HG02981 (cell line): ENCODE measurements around the gene STX18.
"Not testable (repeated sequence)": the region's sequence is repeated elsewhere in the genome, so short reads cannot be mapped to it uniquely, and the experiment has no call there.

Source experiments
- ATAC-seq: cut with Tn5 transposase; IDR thresholded peaks from one replicate; pipeline ENCODE4 v1.9.1; 2021; ENCODE audit warnings: mild to moderate bottlenecking, moderate library complexity; ENCODE audit not compliant: unreplicated experiment

Gene STX18

GRCh38 chr4:4422856-4423499 lies 118.9 kb downstream of the STX18 start:
- ATAC-seq: no peak

DNA sequence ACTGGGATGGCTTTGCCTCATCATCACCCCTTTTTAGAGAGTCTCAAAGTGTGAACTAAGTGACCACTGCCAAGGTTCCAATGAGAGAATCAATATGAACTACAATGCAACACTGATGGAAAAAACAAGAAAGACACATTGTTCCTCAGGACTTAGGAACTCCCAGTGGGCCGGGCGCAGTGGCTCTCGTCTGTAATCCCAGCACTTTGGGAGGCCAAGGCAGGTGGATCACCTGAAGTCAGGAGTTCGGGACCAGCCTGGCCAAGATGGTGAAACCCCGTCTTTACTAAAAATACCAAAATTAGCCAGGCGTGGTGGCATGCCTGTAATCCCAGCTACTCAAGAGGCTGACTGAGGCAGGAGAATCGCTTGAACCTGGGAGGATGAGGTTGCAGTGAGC lies 119.7 kb downstream of the STX18 start:
- ATAC-seq: not testable (repeated sequence)

- no peak for ATAC-seq
Measured at GRCh38 chr4:4421356-4421755, 120.5 kb downstream of the STX18 start.

- ATAC-seq: no peak
Measured at GRCh38 chr4:4420421-4420820, 121.4 kb downstream of the STX18 start.

GRCh38 chr4:4419896-4420295 lies 122.0 kb downstream of the STX18 start:
- ATAC-seq: no peak

DNA sequence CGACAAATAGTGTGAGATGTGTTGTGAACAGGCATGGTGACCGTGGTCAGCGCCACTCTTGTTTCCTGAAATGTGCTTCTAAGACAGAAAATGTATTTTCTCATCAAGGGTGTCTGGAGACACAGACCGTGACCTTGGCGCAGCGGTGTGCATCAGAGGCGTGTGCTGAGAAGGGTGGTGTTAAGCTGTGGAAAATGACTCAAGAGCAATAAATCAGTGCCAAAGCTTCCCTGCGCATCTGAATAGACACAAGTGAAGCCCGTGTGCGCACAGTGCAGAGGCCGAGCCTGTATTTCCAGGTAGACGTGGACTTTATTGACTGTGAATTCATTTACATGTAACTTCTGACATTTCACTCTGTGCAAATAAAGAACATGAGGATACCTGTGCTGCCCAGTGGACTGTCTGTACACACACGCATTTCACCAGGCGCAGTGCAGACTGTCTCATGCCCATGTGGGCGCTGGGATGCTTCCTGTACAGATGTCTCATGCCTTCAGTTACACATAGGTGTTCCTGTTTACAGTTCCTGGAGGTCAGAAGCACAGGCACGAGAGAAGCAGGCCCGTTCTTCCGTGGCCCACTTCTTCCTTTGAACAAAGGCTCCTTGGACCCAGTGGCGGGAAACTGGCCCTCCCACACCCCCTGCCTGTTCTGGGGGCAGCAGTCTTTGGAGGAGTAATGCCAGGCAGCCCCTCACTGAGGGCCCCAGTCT lies 123.0 kb downstream of the STX18 start:
- ATAC-seq: no peak

GRCh38 chr4:4417886-4418285 lies 124.0 kb downstream of the STX18 start:
- ATAC-seq: no peak

- no peak for ATAC-seq
Measured at GRCh38 chr4:4416981-4417380, 124.9 kb downstream of the STX18 start.

- ATAC-seq: no peak
Measured at GRCh38 chr4:4415806-4416805, 125.7 kb downstream of the STX18 start.

GRCh38 chr4:4415107-4415805 lies 126.6 kb downstream of the STX18 start:
- ATAC-seq: no peak

- no peak for ATAC-seq
Measured at GRCh38 chr4:4413806-4414205, 128.0 kb downstream of the STX18 start.

DNA sequence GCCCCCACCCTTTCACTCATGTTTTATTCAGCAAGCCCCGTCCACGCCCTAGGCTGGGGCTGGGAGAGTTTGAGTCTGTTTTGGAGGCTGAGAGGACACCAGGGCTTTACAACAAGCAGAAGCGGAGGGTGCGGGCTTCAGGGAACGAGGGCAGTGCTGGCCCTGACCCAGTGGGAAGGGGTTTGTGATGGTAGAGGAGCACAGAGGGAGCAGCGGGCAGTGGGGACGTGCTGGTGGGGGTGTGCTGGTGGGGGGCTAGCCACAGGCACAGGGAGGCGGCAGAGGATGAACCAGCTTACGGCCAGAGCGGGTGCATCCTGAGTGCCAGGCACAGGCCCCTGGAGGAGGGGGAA lies 128.5 kb downstream of the STX18 start:
- no peak for ATAC-seq

DNA sequence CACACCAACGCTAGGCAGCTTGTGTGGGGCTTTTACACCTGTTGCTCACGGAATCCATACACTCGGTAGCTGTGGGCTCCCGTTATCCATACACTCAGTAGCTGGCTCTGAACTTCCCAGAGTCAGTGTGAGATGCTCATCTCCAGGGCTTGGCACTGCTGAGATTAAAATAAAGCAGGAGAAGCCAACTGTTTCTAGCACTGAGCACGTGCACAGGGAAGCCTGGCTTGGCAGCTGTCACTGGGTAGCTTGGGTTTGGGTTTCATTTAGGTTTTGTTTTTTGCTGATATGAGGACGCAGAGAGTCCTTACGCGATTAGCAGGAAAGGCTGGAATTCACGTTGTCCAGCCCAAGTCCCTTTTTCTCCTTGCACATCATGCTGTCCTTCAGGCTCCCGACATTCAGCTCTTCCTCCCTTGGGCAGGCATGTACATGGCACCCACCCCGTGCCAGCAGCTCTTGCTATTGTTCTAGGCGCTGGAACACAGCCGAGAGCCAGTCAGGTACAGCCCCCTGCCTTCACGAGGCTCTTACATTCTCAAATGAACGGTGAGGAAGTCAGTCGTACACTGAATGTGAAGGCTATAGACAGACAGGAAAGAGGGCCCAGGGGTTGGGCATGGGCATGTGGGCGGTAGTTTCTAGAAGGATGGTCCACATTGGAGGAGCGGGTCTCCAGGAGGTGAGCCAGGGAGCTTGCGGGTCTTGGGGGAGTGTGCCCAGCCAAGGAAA lies 129.0 kb downstream of the STX18 start:
- no peak for ATAC-seq

DNA sequence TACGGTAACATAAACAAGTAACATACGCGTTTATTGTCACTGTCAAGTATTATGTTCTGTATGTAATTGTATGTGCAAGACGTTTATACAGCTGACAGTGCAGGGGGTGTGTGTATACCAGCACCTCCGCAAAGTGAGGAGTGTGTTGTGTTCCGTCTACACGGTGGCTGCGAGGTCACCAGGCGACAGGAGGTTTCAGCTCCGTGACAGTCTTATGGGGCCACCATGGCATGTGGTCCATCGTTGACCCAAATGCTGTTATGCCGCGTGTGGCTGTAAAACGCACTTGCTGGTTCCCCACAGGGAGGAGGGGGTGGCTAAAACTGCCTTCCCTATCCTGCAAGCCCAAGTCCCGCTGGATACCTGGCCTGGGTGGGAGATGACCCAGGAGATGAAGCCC lies 129.9 kb downstream of the STX18 start:
- ATAC-seq: no peak

- no peak for ATAC-seq
Measured at GRCh38 chr4:4410271-4410670, 131.6 kb downstream of the STX18 start.

DNA sequence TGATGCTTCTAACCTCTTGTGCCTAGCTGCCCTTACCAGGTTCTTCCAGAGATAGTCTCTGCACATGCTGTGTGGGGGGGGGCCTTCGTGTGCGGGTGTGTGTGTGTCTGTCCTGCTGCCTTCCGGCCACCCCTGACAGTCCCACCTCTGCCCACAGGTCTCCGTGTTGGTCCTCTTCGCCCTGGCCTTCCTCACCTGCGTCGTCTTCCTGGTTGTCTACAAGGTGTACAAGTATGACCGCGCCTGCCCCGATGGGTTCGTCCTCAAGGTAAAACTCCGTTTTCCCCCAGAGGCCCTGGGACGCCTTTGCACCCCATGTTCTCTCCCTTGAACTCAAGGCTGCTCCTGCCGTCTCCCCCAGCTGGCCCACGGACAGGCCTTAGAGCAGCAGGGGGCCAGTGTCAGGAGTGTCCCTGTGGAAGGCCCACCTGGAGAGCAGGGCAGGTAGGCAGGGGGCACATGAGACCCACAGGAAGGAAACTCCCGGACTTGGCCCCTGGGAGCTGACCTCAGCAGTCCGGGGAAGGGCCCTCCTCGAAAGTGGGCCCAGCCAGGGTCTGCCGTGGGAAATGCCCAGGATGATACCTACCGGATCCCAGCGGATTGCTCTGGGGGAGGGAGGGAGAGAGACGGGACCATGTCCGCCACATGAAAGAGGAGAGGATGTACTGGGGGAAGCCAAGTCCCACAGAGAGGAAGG lies 132.3 kb downstream of the STX18 start:
- no peak for ATAC-seq

GRCh38 chr4:4408576-4409335 lies 133.1 kb downstream of the STX18 start:
- ATAC-seq: no peak

- no peak for ATAC-seq
Measured at GRCh38 chr4:4408132-4408523, 133.7 kb downstream of the STX18 start.
